ENCODE results near the gene KRTAP26-1. TPM values are rescaled to one million over a fixed set of nuclear protein-coding genes. Genes with fewer than 3 reads are reported as not detected.

Gene KRTAP26-1
- total and polyA plus RNA-seq, 2 experiments from 2014 or later = not detected

DNA sequence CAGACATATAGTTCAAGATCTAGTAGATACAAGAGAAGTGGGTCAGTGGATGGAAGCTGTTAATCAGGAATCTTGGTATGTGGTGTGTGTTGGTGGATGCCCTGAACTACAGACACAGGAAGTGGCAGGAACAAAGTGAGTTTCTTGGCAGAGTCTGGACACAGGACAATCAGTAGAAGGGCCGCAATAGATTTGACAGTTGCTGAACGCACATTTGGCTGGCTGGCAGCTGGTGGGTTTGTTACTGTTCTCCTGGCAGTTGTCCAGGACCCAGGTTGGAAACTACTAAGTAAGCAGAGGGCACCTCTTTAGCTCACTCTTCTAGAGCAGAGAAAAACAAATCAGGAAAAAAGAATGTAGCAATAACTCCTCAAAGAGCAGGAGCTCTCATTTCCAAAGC lies 13.2 kb downstream of the KRTAP26-1 start:
- H3K9me3 Mint-ChIP-seq = no peaks in the 10 kb centered on the region
- no peaks in the 10 kb centered on the region for H3F3A ChIP-seq (replicated peaks; ENCODE audit: low read depth)
- H3K27me3 Mint-ChIP-seq (ENCODE audit: insufficient read depth, low read depth, poor library complexity) = no peaks in the 10 kb centered on the region
- H3K79me2 ChIP-seq (replicated peaks; ENCODE audit: insufficient read depth) = no peaks in the 10 kb centered on the region
- no peak overlapping the region for H3K27ac Mint-ChIP-seq
- DNase-seq (ENCODE audit: low spot score) (no peak), ATAC-seq (no peak)
- no peak overlapping the region for H3K27ac ChIP-seq (ENCODE audit: low read depth)
- H3K27me3 ChIP-seq (ENCODE audit: insufficient read depth) = no peaks in the 10 kb centered on the region
- H2AFZ ChIP-seq = no peak overlapping the region; the same call in 1 of the 2 replicates
- TF ChIP-seq EZH2 (IDR thresholded peaks at IDR 0.05; ENCODE audit: low read depth, unreplicated experiment) (no peak), STAT1 (IDR thresholded peaks at IDR 0.05; ENCODE audit: unreplicated experiment) (no peak), POLR2AphosphoS5 (IDR thresholded peaks at IDR 0.05; ENCODE audit: low read depth) (no peak), JUNB (IDR thresholded peaks at IDR 0.05; ENCODE audit: unreplicated experiment) (no peak), CREB1 (CRISPR knock-in tag; IDR thresholded peaks at IDR 0.05; ENCODE audit: low read depth) (no peak), EZH2phosphoT487 (IDR thresholded peaks at IDR 0.05; ENCODE audit: unreplicated experiment) (no peak), ZNF331 (CRISPR knock-in tag; IDR thresholded peaks at IDR 0.05; ENCODE audit: low read depth) (no peak), NANOG (IDR thresholded peaks at IDR 0.05; ENCODE audit: borderline replicate concordance) (no peak), ZNF114 (CRISPR knock-in tag; IDR thresholded peaks at IDR 0.05) (no peak)
- TF ChIP-seq, protein P1, sequence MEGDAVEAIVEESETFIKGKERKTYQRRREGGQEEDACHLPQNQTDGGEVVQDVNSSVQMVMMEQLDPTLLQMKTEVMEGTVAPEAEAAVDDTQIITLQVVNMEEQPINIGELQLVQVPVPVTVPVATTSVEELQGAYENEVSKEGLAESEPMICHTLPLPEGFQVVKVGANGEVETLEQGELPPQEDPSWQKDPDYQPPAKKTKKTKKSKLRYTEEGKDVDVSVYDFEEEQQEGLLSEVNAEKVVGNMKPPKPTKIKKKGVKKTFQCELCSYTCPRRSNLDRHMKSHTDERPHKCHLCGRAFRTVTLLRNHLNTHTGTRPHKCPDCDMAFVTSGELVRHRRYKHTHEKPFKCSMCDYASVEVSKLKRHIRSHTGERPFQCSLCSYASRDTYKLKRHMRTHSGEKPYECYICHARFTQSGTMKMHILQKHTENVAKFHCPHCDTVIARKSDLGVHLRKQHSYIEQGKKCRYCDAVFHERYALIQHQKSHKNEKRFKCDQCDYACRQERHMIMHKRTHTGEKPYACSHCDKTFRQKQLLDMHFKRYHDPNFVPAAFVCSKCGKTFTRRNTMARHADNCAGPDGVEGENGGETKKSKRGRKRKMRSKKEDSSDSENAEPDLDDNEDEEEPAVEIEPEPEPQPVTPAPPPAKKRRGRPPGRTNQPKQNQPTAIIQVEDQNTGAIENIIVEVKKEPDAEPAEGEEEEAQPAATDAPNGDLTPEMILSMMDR (conservative IDR thresholded peaks at IDR 0.05; ENCODE audit: low read depth in 2 of 2) = no peak
- TF ChIP-seq, protein P2, sequence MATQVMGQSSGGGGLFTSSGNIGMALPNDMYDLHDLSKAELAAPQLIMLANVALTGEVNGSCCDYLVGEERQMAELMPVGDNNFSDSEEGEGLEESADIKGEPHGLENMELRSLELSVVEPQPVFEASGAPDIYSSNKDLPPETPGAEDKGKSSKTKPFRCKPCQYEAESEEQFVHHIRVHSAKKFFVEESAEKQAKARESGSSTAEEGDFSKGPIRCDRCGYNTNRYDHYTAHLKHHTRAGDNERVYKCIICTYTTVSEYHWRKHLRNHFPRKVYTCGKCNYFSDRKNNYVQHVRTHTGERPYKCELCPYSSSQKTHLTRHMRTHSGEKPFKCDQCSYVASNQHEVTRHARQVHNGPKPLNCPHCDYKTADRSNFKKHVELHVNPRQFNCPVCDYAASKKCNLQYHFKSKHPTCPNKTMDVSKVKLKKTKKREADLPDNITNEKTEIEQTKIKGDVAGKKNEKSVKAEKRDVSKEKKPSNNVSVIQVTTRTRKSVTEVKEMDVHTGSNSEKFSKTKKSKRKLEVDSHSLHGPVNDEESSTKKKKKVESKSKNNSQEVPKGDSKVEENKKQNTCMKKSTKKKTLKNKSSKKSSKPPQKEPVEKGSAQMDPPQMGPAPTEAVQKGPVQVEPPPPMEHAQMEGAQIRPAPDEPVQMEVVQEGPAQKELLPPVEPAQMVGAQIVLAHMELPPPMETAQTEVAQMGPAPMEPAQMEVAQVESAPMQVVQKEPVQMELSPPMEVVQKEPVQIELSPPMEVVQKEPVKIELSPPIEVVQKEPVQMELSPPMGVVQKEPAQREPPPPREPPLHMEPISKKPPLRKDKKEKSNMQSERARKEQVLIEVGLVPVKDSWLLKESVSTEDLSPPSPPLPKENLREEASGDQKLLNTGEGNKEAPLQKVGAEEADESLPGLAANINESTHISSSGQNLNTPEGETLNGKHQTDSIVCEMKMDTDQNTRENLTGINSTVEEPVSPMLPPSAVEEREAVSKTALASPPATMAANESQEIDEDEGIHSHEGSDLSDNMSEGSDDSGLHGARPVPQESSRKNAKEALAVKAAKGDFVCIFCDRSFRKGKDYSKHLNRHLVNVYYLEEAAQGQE (IDR thresholded peaks at IDR 0.05; ENCODE audit: unreplicated experiment) = no peak
- TF ChIP-seq, protein P3, sequence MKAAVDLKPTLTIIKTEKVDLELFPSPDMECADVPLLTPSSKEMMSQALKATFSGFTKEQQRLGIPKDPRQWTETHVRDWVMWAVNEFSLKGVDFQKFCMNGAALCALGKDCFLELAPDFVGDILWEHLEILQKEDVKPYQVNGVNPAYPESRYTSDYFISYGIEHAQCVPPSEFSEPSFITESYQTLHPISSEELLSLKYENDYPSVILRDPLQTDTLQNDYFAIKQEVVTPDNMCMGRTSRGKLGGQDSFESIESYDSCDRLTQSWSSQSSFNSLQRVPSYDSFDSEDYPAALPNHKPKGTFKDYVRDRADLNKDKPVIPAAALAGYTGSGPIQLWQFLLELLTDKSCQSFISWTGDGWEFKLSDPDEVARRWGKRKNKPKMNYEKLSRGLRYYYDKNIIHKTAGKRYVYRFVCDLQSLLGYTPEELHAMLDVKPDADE (IDR thresholded peaks at IDR 0.05) = no peak
- TF ChIP-seq, protein P4, sequence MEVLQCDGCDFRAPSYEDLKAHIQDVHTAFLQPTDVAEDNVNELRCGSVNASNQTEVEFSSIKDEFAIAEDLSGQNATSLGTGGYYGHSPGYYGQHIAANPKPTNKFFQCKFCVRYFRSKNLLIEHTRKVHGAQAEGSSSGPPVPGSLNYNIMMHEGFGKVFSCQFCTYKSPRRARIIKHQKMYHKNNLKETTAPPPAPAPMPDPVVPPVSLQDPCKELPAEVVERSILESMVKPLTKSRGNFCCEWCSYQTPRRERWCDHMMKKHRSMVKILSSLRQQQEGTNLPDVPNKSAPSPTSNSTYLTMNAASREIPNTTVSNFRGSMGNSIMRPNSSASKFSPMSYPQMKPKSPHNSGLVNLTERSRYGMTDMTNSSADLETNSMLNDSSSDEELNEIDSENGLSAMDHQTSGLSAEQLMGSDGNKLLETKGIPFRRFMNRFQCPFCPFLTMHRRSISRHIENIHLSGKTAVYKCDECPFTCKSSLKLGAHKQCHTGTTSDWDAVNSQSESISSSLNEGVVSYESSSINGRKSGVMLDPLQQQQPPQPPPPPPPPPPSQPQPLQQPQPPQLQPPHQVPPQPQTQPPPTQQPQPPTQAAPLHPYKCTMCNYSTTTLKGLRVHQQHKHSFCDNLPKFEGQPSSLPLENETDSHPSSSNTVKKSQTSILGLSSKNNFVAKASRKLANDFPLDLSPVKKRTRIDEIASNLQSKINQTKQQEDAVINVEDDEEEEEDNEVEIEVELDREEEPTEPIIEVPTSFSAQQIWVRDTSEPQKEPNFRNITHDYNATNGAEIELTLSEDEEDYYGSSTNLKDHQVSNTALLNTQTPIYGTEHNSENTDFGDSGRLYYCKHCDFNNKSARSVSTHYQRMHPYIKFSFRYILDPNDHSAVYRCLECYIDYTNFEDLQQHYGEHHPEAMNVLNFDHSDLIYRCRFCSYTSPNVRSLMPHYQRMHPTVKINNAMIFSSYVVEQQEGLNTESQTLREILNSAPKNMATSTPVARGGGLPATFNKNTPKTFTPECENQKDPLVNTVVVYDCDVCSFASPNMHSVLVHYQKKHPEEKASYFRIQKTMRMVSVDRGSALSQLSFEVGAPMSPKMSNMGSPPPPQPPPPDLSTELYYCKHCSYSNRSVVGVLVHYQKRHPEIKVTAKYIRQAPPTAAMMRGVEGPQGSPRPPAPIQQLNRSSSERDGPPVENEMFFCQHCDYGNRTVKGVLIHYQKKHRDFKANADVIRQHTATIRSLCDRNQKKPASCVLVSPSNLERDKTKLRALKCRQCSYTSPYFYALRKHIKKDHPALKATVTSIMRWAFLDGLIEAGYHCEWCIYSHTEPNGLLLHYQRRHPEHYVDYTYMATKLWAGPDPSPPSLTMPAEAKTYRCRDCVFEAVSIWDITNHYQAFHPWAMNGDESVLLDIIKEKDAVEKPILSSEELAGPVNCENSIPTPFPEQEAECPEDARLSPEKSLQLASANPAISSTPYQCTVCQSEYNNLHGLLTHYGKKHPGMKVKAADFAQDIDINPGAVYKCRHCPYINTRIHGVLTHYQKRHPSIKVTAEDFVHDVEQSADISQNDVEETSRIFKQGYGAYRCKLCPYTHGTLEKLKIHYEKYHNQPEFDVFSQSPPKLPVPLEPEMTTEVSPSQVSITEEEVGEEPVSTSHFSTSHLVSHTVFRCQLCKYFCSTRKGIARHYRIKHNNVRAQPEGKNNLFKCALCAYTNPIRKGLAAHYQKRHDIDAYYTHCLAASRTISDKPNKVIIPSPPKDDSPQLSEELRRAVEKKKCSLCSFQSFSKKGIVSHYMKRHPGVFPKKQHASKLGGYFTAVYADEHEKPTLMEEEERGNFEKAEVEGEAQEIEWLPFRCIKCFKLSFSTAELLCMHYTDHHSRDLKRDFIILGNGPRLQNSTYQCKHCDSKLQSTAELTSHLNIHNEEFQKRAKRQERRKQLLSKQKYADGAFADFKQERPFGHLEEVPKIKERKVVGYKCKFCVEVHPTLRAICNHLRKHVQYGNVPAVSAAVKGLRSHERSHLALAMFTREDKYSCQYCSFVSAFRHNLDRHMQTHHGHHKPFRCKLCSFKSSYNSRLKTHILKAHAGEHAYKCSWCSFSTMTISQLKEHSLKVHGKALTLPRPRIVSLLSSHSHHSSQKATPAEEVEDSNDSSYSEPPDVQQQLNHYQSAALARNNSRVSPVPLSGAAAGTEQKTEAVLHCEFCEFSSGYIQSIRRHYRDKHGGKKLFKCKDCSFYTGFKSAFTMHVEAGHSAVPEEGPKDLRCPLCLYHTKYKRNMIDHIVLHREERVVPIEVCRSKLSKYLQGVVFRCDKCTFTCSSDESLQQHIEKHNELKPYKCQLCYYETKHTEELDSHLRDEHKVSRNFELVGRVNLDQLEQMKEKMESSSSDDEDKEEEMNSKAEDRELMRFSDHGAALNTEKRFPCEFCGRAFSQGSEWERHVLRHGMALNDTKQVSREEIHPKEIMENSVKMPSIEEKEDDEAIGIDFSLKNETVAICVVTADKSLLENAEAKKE (CRISPR knock-in tag; IDR thresholded peaks at IDR 0.05) = no peak
- H3K4me1 Mint-ChIP-seq = no peaks in the 10 kb centered on the region
- no peak overlapping the region for H3K4me3 Mint-ChIP-seq
- H3K4me3 ChIP-seq = no peak overlapping the region
- H3K36me3 Mint-ChIP-seq (ENCODE audit: low read depth) = no peaks in the 10 kb centered on the region
- no peaks in the 10 kb centered on the region for H3K4me1 ChIP-seq (ENCODE audit: insufficient read depth)
- no peaks in the 10 kb centered on the region for H3K9me2 ChIP-seq (ENCODE audit: insufficient read depth)
- no peaks in the 10 kb centered on the region for H3K36me3 ChIP-seq (ENCODE audit: insufficient read depth)
- no peak overlapping the region for H3K4me2 ChIP-seq
- H4K20me1 ChIP-seq (replicated peaks; ENCODE audit: insufficient read depth) = no peaks in the 10 kb centered on the region
